ENCODE measurements around the gene SLC2A4.

Gene SLC2A4

GRCh38 chr17:7307686-7308624, 26.4 kb downstream of the SLC2A4 start:
- DNase-seq, result peak; percentile 62

GRCh38 chr17:7308625-7309433, 27.3 kb downstream of the SLC2A4 start:
- DNase-seq, result peak; percentile 95

GRCh38 chr17:7309628-7310027, 28.1 kb downstream of the SLC2A4 start:
- peak; percentile 9 for DNase-seq

GRCh38 chr17:7311110-7311705, 29.7 kb downstream of the SLC2A4 start:
- DNase-seq, result no peak

GRCh38 chr17:7312432-7313087, 31.0 kb downstream of the SLC2A4 start:
- peak; percentile 13 for DNase-seq

- peak; percentile 39 for DNase-seq
These were observed 31.8 kb downstream of the SLC2A4 start for GRCh38 chr17:7313088-7313889.

GRCh38 chr17:7313890-7314718, 32.6 kb downstream of the SLC2A4 start:
- peak; percentile 26 for DNase-seq

GRCh38 chr17:7314719-7315569, 33.4 kb downstream of the SLC2A4 start, which contains the start of gene GPS2:
GPS2 (minus strand) TSS chr17:7315360; CDS start chr17:7315052, 308 bp downstream.
- DNase-seq, result peak; percentile 94

GRCh38 chr17:7315570-7316235, 34.2 kb downstream of the SLC2A4 start:
- no peak for DNase-seq

GRCh38 chr17:7317161-7317803, 35.8 kb downstream of the SLC2A4 start:
- no peak for DNase-seq

GRCh38 chr17:7318121-7318860, 36.8 kb downstream of the SLC2A4 start:
- no peak for DNase-seq

GRCh38 chr17:7321466-7321865, 39.9 kb downstream of the SLC2A4 start:
- no peak for DNase-seq

- no peak for DNase-seq
These were observed 41.1 kb downstream of the SLC2A4 start for GRCh38 chr17:7322520-7323194.

- peak; percentile 71 for DNase-seq
These were observed 42.4 kb downstream of the SLC2A4 start for GRCh38 chr17:7323731-7324437.

- DNase-seq, result no peak
These were observed 42.9 kb downstream of the SLC2A4 start for GRCh38 chr17:7324438-7324779.

- no peak for DNase-seq
These were observed 43.6 kb downstream of the SLC2A4 start for GRCh38 chr17:7325031-7325528.

GRCh38 chr17:7326186-7326585, 44.7 kb downstream of the SLC2A4 start:
- DNase-seq, result no peak

All from CD4-positive, alpha-beta T cell treated with Interleukin-10 for 1 hour (primary cell).